ENCODE results near the gene PTPRG.

Gene PTPRG

DNA sequence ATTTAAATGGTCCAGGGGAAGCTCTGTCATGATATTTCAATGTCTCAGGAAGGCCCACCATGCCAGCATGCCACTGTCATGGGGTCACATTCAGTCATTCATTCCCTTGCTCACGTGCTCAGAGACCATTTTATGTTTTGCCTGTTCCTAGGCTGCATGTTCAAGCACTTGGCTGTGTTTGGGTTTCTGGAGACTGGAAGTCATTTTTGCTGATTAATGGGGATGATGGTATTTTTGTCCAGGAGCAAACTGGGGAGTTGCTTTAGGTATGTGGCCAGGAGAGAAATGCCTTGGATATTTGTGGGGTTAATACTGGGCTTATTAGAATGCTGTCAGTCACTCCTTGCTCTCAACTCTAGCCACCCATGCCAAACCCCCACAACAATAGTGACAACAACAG lies 303.5 kb downstream of the PTPRG start:
- no peak for DNase-seq (ENCODE audit: low read depth in 2 of 2)

DNA sequence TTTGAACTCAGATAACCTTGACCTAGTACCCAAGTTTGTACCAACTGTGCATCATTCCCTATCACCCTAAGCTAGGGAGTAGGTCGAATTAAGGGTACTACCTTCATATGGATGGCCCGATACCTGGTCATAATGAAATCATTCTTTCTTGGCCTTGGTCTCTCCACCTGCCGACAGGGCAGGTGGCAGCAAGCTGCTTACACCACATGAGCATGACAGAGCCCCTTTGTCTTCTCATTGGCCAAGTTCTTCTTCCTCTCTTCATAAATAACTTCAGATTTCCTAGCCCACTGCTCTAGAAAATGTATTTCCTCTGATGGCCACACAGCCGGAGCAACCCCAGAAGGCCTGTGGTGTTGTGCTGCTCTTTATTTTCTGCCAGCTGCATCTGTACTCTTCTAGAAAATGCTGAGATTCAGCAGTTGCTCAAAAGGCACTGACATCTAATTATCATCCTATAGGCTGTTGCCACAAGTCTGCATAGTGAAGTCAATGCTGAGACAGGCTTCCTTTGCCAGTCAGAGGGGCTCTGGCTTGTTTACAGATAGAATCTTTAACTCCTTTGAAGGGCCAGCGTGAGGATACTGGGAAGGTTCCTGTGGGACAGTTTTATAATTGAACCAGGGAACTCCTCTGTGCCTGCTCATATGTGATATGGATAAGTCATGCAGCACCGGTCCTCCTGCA lies 304.2 kb downstream of the PTPRG start:
- no peak for DNase-seq (ENCODE audit: low read depth in 2 of 2)

DNA sequence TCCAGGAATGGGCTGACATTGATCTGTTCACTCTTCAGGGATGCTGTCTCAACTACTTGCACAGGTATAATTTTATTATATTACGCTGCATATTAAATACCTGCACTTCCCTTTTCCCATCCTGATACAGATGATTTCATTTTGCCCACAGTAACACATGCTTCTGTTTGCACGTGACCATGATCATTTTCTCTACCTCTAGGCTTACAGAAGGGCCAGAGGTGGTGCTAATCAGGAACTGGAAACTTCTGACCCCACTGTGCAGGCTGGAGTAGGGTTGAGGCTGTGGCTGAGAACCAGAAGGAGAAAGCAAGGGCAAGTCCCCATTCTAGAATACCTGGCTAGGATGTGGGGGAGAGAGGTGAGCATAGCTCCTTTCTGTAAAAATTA lies 304.8 kb downstream of the PTPRG start:
- no peak for DNase-seq (ENCODE audit: low read depth in 2 of 2)

DNA sequence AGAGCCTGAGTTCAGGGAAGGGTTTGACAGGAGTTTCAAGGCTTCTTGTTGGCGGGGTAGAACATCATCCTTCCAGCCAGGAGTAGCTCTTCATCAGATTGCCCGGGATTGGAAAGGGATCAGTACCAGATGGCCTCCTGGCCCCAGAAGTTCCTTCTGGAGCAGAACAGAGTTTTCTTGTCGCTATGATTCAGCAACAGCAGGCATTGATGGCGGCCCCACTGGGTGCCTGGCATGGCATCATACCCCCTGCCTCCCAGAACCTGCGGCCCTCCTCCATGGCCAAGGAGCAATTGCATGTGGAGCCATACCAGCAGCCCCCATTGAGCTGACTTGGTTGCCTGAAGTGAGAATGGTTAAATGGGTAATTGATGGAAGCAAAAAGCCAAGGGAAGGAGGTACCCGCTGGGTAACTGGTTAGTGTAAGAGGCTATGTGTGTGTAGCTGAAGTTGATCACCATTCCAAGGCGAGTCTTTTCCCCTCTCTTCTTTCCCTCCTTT lies 305.6 kb downstream of the PTPRG start:
- no peak for DNase-seq (ENCODE audit: low read depth in 2 of 2)

DNA sequence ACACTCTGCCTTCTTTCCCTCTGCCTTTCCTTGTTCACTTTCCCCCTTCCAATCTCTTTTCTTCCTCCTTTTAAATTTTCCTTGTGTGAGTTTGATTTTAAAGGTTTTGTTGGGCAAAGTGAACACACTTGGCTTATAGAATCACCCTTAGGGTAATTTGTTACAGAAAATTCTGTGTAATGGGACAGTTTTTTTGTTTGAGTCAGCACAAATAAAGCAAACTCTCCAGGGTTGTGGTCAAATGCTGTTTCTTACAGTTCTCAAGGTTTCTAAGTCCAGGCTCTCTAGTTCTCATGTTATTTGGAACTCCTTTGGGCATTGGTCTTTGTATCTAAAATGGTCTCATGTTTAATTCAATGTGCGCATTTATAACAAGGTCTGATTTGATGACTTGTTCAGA lies 307.1 kb downstream of the PTPRG start:
- no peak for DNase-seq (ENCODE audit: low read depth in 2 of 2)

DNA sequence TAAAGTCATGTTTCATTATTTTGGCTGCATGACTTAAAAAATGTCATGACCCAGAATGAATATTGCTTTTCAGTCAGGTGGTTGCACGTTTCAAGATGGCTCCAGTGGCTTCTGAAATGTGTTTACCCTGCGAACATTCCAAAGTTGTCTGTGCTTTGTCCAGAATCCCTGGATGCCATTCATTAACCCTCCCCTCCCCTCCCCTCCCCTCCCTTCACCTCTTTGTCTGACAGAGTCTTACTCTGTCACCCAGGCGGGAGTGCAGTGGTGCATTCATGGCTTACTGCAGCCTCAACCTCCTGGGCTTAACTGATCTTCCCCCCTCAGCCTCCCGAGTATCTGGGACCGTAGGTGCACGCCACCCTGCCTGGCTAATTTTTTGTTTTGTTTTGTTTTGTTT lies 308.0 kb downstream of the PTPRG start:
- no peak for DNase-seq (ENCODE audit: low read depth in 2 of 2)

DNA sequence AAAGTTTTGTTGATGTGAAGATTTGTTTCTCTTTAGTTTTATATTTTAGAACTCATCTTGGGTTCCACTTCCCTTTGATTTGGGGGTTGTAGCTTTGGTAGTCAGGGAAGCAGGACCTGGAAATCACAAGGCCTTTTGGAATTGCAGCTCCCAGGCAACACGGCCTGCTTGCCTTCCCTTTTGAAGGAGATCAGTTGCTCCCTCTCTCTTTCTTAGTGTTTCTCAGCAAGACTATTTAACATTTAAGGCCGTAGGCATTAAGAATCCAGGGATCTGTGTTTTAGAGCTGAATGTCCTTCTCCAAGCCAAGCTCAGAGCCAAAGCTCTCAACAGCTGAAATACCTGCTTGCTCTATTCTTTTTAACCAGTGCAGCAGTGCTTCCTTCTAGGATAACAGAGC lies 310.3 kb downstream of the PTPRG start:
- DNase-seq (ENCODE audit: low read depth in 2 of 2) = no peak

DNA sequence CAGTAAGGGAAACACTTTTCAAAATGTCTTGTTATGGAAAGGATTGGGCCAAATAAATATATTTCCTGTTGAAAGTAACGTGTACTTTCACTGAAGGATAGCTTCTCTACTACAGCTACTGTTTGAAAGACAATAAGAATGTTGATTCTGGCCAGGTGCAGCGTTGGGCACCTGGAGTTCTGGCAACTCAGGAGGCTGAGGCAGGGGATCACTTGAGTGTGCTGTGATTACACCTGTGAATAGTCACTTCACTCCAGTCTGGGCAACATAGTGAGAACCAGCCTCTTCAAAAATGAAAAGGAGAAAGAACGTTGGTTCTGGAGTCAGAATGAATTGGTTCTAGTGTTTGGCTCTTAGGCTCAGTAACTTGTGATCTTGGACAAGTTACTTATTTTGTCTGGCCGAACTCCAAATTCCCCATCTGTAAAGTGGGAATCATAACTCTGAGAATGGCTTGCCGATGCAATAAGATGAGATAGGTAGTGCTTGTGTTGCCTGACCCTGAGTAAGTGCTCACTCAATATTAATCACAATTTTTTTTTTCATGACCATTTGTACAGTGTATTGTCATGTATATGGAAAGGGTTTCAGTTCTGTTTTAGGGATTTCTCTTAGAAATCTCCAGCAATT lies 310.8 kb downstream of the PTPRG start:
- DNase-seq (ENCODE audit: low read depth in 2 of 2) = no peak

DNA sequence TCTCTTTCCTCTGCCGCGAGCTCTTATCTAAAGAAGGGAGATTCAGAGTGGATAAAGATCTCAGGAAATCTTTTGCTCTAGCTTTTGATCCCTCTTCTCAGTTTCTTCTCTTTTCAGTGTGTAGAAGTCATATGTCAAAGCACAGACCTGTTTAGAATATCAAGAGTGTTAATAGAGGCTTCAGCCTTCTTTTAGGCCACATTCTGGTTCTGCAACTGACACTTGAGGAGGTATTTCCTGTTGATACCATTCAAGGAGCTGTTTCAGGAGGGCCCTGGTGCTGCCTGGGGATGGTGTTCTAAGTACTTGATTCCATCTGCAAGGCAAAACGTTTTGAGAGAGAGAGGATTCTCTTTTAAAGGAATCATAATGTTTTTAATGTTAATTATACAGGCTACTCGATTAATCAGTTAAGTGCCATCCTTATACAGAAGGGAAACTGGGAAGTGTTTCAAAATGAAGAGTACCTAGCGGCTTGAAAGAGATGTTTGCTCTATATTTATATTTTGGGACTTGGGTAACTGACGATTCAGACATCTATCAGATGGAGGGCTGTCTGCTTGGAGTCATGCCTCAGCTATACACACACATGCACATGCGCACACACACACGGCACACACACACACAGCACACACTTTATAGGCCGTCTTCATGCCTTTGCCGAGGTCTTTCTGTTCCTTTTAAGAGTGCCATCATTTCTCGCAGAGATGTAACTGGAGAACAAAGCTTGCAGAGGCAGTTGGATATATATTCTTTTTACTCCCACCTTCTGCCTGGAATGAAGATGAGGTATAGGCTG lies 313.9 kb downstream of the PTPRG start:
- DNase-seq (ENCODE audit: low read depth in 2 of 2) = no peak

DNA sequence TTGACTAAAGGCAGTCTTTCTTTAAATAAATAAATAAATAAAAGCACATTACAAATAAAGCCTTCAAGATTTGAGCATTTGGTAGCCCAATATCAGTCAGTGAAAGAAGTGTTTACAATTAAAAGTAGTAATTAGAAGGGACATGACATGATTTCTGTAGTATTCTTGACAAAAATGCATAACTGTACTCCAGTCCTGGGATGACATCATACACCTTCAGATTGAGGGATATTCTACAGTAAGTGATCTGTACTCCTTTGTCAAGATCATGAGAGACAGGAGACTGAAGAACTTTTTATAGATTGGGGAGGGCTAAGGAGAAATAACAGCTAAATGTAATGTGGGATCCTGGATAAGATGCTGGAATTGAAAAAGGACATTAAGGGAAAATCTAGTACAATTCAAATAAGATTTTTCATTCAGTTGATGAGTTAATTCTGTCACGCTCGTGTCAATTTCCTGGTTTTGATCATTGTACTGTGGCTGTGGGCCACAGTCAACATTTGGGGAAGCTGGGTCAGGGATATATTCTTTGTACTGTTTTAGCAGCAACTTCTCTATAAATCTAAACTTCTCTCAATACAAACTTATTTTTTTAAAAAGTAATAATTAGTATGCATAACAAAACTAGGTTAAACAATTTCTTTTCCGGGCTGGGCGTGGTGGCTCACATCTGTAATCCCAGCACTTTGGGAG lies 314.8 kb downstream of the PTPRG start:
- DNase-seq (ENCODE audit: low read depth in 2 of 2) = no peak

DNA sequence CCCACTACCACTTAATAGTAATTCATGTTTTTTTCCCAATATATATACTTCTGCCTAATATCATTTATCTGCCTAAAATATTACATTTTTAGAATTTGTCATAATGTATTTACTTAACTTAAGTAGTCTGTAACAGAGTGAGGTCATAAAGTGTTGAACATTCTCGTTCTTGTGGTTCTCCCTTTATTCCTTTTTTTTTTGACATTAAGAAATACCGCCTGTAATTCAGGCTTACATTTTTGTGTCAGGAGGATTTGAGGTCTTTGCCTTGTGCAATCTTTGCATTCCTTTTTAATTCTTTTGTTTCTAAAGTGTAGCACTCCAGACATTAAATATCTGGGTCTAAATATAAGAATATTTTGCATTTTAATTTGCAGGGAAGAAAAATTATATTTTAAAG lies 315.4 kb downstream of the PTPRG start:
- no peak for DNase-seq (ENCODE audit: low read depth in 2 of 2)

DNA sequence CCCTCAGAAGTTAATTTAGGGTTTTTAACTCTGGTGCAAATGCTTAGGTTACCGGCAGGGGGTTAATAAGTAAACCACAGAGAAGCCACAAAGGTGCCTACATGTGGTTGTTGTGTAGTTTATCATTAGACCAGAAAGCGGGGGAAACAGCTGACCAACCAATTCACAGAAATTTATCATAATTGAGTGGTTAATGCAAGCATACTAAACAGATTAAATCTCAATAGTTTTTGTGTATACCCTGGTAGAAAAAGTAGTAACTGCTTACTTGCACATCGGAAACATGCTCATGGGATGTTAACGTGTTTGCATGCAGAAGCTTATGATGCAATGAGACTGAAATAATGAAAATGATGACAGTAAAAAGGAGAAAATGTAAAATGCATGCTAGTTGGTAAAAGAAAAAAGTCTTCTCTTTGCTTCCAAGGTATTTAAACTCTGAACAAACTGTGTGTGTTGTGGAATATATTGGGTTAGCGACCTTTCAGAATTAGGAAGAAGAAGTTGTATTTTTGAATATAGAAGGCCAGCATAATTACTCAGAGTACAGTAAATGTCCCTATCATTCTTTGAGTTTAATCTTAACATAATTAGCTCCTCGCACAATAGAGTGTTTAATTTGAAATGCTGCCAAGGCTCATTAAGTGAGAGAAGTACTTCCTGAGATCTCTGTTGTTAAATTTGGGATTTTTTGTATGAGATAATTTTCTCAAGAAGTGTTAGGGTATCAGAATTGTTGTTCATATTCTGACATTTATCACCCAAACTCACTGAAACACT lies 316.2 kb downstream of the PTPRG start:
- DNase-seq (ENCODE audit: low read depth in 2 of 2) = no peak

DNA sequence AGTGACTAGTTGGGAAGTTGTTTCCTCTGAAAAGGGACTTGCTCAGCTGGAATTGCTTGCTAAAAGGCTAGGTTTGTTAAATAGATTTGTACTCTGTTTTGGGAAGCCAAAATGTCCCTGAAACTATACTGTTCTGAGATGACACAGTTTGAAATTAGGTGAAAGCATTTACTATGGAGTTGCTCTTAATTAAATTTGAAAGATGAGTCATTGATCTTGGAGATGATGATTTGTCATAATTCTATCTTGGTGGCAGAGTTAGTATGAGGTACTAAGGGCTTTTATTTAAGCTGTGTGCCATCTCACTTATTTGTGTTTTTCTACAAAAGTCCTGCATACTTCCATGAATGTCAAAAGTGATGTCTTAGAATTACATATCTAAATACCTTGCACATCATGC lies 320.9 kb downstream of the PTPRG start:
- DNase-seq (ENCODE audit: low read depth in 2 of 2) = no peak

DNA sequence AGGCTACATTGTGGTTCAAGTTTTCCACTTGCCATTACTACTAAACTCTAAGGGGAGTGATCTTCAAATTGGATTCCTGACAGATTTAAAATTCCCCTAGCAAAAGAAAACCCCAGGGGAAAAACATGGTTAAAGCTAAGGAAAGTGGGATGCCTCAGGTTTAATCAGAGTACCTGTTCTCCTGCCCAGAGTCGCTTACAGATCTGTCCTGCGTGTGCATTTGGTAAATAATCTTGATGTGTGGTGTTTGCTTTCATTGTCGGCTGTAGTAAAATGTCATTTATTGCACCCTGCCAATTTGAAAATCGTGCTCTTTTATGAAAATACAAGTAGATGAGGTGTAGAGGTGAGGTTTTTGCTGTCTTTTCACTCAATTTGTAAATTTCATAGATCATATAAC lies 323.4 kb downstream of the PTPRG start:
- DNase-seq (ENCODE audit: low read depth in 2 of 2) = no peak

DNA sequence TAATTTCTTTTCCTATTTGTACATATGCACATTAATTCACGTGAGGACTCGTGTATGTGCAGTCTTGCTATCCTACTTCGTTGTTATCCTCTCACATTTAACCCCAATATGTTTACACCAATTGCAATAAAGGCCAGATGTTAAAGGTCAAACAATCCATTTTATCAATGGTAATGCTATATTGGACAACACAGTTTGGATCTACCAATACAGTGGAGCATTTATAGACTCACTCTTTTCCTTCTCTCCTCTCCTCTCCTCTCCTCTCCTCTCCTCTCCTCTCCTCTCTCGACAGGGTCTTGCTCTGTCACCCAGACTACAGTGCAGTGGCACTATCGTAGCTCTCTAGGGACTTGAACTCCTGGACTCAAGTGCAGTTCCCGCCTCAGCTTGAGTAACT lies 324.0 kb downstream of the PTPRG start:
- DNase-seq (ENCODE audit: low read depth in 2 of 2) = no peak

DNA sequence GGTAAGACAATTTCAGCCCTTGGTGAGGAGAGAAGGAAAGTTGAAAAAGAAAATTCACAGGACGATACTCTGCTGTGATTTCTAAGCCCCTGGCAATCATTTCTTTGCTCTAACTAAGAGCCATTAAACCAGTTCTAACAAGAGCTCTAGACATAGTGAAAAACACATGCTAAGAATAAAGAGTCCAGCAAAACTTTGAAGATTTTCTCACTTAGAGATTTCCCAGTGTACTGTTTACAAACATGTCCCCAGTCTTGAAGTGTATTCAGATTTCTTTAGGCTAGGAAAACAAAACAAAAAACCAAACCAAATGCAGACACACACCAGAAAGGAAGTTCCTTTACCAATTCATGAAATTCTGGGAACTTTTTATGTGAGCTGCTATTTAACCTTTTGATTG lies 325.8 kb downstream of the PTPRG start:
- DNase-seq (ENCODE audit: low read depth in 2 of 2) = no peak

DNA sequence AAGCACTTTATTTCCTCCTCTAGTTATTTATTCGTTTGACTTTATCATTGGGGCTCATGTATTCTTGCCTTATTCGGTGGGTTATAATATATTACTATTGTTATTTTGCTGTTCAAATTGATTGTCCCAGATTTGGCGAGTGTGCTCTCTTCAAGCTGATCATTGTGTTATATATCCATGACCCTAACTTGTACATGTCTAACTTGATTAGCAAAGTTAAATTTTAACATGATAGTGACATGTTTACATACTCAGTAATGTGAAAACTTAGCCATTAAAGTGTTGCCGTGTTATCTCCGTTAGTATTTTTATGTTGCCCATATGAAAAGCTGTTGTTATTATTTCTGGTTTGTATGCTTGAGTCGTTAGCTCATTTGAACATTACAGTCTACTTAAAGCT lies 327.9 kb downstream of the PTPRG start:
- DNase-seq (ENCODE audit: low read depth in 2 of 2) = no peak

DNA sequence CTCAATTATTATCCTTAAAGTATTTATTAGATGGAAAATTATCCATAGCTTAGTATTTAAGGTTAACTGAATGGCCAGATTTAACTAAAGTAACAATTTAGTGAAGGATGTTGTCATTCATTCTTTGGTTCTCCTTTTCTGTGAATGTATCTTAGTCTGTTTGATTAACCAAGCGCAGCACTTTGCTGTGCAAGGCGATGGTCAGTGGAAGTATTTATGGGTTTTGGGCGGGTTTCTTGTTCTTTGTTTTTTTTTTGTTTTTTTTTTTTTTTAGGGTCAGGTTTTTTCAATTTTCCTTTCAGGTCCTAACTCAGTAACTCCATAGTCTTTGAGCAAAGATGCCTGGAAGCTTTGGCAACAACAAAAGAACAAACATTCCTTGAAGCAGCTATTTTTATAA lies 328.8 kb downstream of the PTPRG start:
- no peak for DNase-seq (ENCODE audit: low read depth in 2 of 2)

DNA sequence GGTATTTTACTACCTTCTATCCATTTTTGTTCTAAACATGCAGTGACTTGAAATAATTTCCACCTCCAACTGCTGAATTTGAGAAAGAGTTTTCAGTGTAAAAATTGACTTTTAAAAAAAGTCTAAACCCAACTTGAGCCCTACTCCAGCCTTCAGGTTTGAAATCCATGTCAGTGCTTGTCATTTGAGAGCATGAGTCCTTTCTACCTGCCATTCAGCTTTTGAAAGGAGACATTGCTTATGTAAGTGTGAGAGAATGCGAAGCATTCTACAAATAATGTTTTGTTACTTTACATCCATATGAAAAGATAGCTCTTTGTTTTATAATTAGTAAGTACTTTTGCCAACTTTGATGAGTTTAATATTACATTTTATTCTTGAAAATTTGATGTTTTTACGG lies 329.2 kb downstream of the PTPRG start:
- no peak for DNase-seq (ENCODE audit: low read depth in 2 of 2)

DNA sequence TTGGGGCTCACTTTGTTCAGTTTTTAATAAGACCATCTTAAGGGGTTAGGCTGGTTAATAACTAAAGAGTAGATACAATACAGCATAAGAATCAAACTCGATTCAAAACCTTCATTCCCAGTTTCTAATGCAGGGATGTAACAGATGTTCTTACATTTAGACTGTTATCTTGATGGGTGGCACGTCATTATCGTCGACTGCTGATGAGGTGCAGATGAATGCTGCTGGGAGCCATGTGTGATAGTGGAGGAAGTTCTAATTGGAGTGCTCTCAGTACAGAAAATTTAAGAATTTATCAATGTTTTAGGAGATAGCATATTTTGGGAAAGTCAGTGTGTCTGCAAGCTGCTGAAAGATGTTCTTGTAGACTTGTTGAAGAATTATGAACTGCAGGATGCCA lies 331.5 kb downstream of the PTPRG start:
- no peak for DNase-seq (ENCODE audit: low read depth in 2 of 2)

DNA sequence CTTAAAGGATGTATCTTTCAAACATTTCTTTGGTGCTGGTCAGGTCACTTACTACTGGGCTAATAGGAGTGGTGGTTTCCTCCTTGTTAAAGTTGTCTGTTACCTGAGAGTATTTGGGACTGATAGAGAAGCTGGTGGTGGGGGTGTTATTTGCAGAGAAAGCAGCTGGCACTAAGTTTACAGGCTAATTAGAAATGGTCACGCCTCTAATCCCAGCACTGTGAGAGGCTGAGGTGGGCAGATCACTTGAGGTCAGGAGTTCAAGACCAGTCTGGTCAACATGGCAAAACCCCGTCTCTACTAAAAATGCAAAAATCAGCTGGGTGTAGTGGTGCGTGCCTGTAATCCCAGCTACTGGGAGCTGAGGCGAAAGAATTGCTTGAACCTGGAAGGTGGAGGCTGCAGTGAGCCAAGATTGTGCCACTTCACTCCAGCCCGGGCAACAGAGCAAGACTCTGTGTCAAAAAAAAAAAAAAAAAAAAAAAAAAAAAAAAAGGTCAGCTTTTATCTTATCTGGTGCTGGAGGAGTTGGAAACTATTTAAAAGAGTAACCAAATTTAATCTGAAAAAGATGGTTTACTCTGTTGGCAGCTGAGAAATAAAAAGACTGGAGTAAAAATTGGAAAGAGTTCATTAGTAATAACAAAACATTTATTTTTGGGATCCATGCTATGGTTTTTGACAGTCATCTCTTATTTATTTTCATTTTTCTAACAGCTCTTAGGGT lies 332.6 kb downstream of the PTPRG start:
- DNase-seq (ENCODE audit: low read depth in 2 of 2) = no peak
